Measurements from ENCODE around the gene EHD3. TPM values are rescaled to one million over a fixed set of nuclear protein-coding genes. Genes with fewer than 3 reads are reported as not detected.

Gene EHD3
- total and polyA plus RNA-seq, 2 of the 13 experiments (the other 11 are each of a cell fraction or from before 2014, with no cell fraction given): 0.20 to 0.69 TPM

- ChIA-PET POLR2A (no interaction called here), CTCF (ENCODE audit: low intra/inter-chr PET ratio, low total read pairs) (no interaction called here)
- in situ Hi-C loops (cut with HindIII; ENCODE audit: extremely low pct_ligation_motif_present, low pct_unique_long_range_greater_than_20kb): no loop called here
- Histone ChIP-seq H3K9ac (ENCODE audit: insufficient read depth, low read depth, low read length) (no peak overlapping the region), H2AFZ (ENCODE audit: low read length) (no peak overlapping the region), H3K27ac (ENCODE audit: extremely low read length, insufficient read depth, low read length) (no peak overlapping the region), H3K9me3 (ENCODE audit: low read length) (no peaks in the 10 kb centered on the region), H4K20me1 (ENCODE audit: insufficient read depth, low read length) (no peaks in the 10 kb centered on the region), H3K36me3 (replicated peaks in 1 of 2; ENCODE audit: control insufficient read depth in 1 of 2, insufficient read depth in 2 of 2, low read length in 2 of 2) (no peaks in the 10 kb centered on the region), H3K4me2 (ENCODE audit: low read depth, low read length) (no peak overlapping the region), H3K79me2 (ENCODE audit: insufficient read depth, low read length) (no peaks in the 10 kb centered on the region), H3K4me3 (replicated peaks in 1 of 3; ENCODE audit: insufficient read depth in 1 of 3, low read depth in 2 of 3, low read length in 3 of 3) (no peak overlapping the region), H3K27me3 (ENCODE audit: control insufficient read depth in 1 of 2, insufficient read depth in 2 of 2, low read length in 2 of 2) (peaks cover 0 to 19% of the 10 kb centered on the region in 2 experiments; a peak in 3 of 5 replicates), H3K4me1 (ENCODE audit: insufficient read depth, low read length) (no peaks in the 10 kb centered on the region)
- intact Hi-C loops (cut with micrococcal nuclease; ENCODE audit: unreplicated experiment): no loop called here
- ATAC-seq: no peak
- no peak for DNase-seq (ENCODE audit: low spot score)
- FAIRE-seq: no peak
- WGBS (ENCODE audit: low lambda C conversion rate): 59% methylated on average over 10 of the region's 13 CpGs
- no TSS peak for BruUV-seq (replicated peaks)
- TF ChIP-seq ZNF569 (CRISPR knock-in tag; IDR thresholded peaks at IDR 0.05; ENCODE audit: borderline replicate concordance) (no peak), POLR2A (IDR thresholded peaks at IDR 0.05; ENCODE audit: insufficient read depth in 1 of 2, low read depth in 2 of 2, low read length in 2 of 2) (no peak), NR2F6 (IDR thresholded peaks at IDR 0.05) (no peak), NR2F6 (CRISPR knock-in tag; IDR thresholded peaks at IDR 0.05) (no peak), ZNF281 (CRISPR knock-in tag; IDR thresholded peaks at IDR 0.05; ENCODE audit: borderline replicate concordance) (no peak), DPF2 (CRISPR knock-in tag; IDR thresholded peaks at IDR 0.05; ENCODE audit: borderline replicate concordance, low read depth) (no peak), BORCS8-MEF2B (CRISPR knock-in tag; IDR thresholded peaks at IDR 0.05) (no peak), CBX5 (CRISPR knock-in tag; IDR thresholded peaks at IDR 0.05; ENCODE audit: borderline replicate concordance) (no peak)
- TF ChIP-seq, protein P1, sequence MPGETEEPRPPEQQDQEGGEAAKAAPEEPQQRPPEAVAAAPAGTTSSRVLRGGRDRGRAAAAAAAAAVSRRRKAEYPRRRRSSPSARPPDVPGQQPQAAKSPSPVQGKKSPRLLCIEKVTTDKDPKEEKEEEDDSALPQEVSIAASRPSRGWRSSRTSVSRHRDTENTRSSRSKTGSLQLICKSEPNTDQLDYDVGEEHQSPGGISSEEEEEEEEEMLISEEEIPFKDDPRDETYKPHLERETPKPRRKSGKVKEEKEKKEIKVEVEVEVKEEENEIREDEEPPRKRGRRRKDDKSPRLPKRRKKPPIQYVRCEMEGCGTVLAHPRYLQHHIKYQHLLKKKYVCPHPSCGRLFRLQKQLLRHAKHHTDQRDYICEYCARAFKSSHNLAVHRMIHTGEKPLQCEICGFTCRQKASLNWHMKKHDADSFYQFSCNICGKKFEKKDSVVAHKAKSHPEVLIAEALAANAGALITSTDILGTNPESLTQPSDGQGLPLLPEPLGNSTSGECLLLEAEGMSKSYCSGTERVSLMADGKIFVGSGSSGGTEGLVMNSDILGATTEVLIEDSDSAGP (CRISPR knock-in tag; IDR thresholded peaks at IDR 0.05; ENCODE audit: borderline replicate concordance): no peak
- TF ChIP-seq, protein P2, sequence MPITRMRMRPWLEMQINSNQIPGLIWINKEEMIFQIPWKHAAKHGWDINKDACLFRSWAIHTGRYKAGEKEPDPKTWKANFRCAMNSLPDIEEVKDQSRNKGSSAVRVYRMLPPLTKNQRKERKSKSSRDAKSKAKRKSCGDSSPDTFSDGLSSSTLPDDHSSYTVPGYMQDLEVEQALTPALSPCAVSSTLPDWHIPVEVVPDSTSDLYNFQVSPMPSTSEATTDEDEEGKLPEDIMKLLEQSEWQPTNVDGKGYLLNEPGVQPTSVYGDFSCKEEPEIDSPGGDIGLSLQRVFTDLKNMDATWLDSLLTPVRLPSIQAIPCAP (CRISPR knock-in tag; IDR thresholded peaks at IDR 0.05; ENCODE audit: low read depth): no peak
These were observed 5.1 kb downstream of the EHD3 start for GRCh38 chr2:31238906-31239592.

Data from HepG2 (cell line).